H1 (cell line): ENCODE results near the gene LRRTM2. TPM values are rescaled to one million over a fixed set of nuclear protein-coding genes. Genes with fewer than 3 reads are reported as not detected.

Source experiments
- CTCF ChIA-PET: fragments of 300-600 bp; sonication (Branson Sonifier 250); formaldehyde crosslinking; loops from one replicate; lab custom pipeline; 2021; ENCODE audit not compliant: partially characterized antibody; lab: Charles Lee
- POLR2A ChIA-PET: fragments of 300-600 bp; sonication (Branson Sonifier 250); formaldehyde crosslinking; loops from one replicate; lab custom pipeline; 2021; ENCODE audit warnings: inconsistent platforms; ENCODE audit not compliant: partially characterized antibody; lab: Charles Lee
- DNase-seq, 2 experiments: peaks; one replicate each; pipeline versions ENCODE4 v3.0.0 to v3.0.0-alpha.2; 2010 to 2022; ENCODE audit warnings: low spot score in 2 of 2, low read depth in 1 of 2, mixed read lengths in 1 of 2
- FAIRE-seq: peaks from 2 replicates; lab custom pipeline; 2011; peaks lifted over from hg19 to GRCh38; lab: Jason Lieb, UNC
- H2AFZ ChIP-seq: 2 replicates; pipeline ENCODE4 v1.8.1; 2012; ENCODE audit warnings: low read length, inconsistent platforms
- H2AK5ac ChIP-seq: 2 replicates; pipeline ENCODE4 v1.6.1; 2013; ENCODE audit warnings: low read depth, low read length
- H2BK120ac ChIP-seq: replicated peaks from 2 replicates; pipeline ENCODE3; 2013; ENCODE audit warnings: low read depth, low read length, inconsistent platforms
- H2BK12ac ChIP-seq: 2 replicates; pipeline ENCODE4 v1.6.1; 2013; ENCODE audit warnings: low read depth, low read length
- H2BK15ac ChIP-seq: 2 replicates; pipeline ENCODE4 v1.6.1; 2013; ENCODE audit warnings: low read length
- H2BK20ac ChIP-seq: 2 replicates; pipeline ENCODE4 v1.6.1; 2013; ENCODE audit warnings: low read length
- H2BK5ac ChIP-seq: 2 replicates; pipeline ENCODE4 v1.6.1; 2013; ENCODE audit warnings: low read depth, low read length
- H3K14ac ChIP-seq: 2 replicates; pipeline ENCODE4 v1.6.1; 2013; ENCODE audit warnings: inconsistent platforms; ENCODE audit not compliant: insufficient read length
- H3K18ac ChIP-seq: 2 replicates; pipeline ENCODE4 v1.6.1; 2013; ENCODE audit warnings: low read length; ENCODE audit errors: extremely low read depth
- H3K23ac ChIP-seq: 2 replicates; pipeline ENCODE4 v1.6.1; 2013; ENCODE audit warnings: inconsistent platforms; ENCODE audit not compliant: insufficient read length
- H3K23me2 ChIP-seq: 2 replicates; pipeline ENCODE4 v1.6.1; 2013; ENCODE audit warnings: low read depth, low read length
- H3K27ac ChIP-seq: 2 replicates; pipeline ENCODE4 v1.6.1; 2011; ENCODE audit warnings: low read depth, low read length, inconsistent platforms
- H3K27me3 ChIP-seq, 4 experiments: replicated peaks in 1 of 4; 1 replicate in 1 of 4; 2 replicates in 3 of 4; pipeline versions ENCODE4 v1.6.1 to v1.8.1; 2011 to 2013; ENCODE audit warnings: low read length in 3 of 4, mild to moderate bottlenecking in 3 of 4, inconsistent platforms in 2 of 4, mixed read lengths in 2 of 4, moderate library complexity in 1 of 4; ENCODE audit not compliant: control insufficient read depth in 3 of 4, insufficient read depth in 3 of 4; ENCODE audit errors: extremely low read depth in 1 of 4
- H3K36me3 ChIP-seq, 4 experiments: 2 replicates each; pipeline versions ENCODE4 v1.6.1 to v1.8.1; 2011 to 2013; ENCODE audit warnings: mild to moderate bottlenecking in 4 of 4, low read length in 3 of 4, moderate library complexity in 2 of 4, control low read depth in 1 of 4, inconsistent platforms in 1 of 4; ENCODE audit not compliant: insufficient read depth in 4 of 4, control insufficient read depth in 2 of 4
- H3K4ac ChIP-seq: replicated peaks from 2 replicates; pipeline ENCODE3; 2013; ENCODE audit warnings: low read length, low read depth, mixed read lengths, inconsistent platforms; ENCODE audit not compliant: insufficient read length
- H3K4me1 ChIP-seq, 4 experiments: replicated peaks in 1 of 4; 1 replicate in 1 of 4; 2 replicates in 3 of 4; pipeline versions ENCODE4 v1.6.1 to v1.8.1; 2011 to 2013; ENCODE audit warnings: low read length in 3 of 4, inconsistent platforms in 2 of 4, mixed read lengths in 1 of 4; ENCODE audit not compliant: insufficient read depth in 4 of 4, control insufficient read depth in 3 of 4
- H3K4me2 ChIP-seq, 2 experiments: 2 replicates each; pipeline versions ENCODE4 v1.6.1 to v1.8.1; 2011 to 2013; ENCODE audit warnings: low read depth in 2 of 2, low read length in 2 of 2, control low read depth in 1 of 2, inconsistent platforms in 1 of 2, mild to moderate bottlenecking in 1 of 2; ENCODE audit not compliant: insufficient read depth in 1 of 2
- H3K4me3 ChIP-seq, 4 experiments: fragments of 200-600, 300-600 bp in 1 of 4; sonication (generic), shearing (Covaris generic), sonication (Bioruptor Twin) in 1 of 4; 2 replicates each; pipeline versions ENCODE4 v1.5.1 to v1.8.1; 2011 to 2016; ENCODE audit warnings: low read length in 4 of 4, low read depth in 3 of 4, control low read depth in 2 of 4, inconsistent platforms in 2 of 4, mild to moderate bottlenecking in 2 of 4, mixed read lengths in 1 of 4, moderate library complexity in 1 of 4; ENCODE audit not compliant: insufficient read depth in 2 of 4; ENCODE audit errors: extremely low read depth in 1 of 4
- H3K56ac ChIP-seq: replicated peaks from 2 replicates; pipeline ENCODE3; 2013; ENCODE audit warnings: low read depth, mild to moderate bottlenecking, mixed read lengths, low read length, inconsistent platforms; ENCODE audit not compliant: insufficient read length
- H3K79me1 ChIP-seq: 2 replicates; pipeline ENCODE4 v1.6.1; 2013; ENCODE audit warnings: low read depth, low read length, control low read depth
- H3K79me2 ChIP-seq, 2 experiments: 2 replicates each; pipeline versions ENCODE4 v1.6.1 to v1.8.1; 2012 to 2013; ENCODE audit warnings: low read length in 2 of 2, mild to moderate bottlenecking in 2 of 2, inconsistent platforms in 1 of 2; ENCODE audit not compliant: insufficient read depth in 2 of 2, control insufficient read depth in 1 of 2
- H3K9ac ChIP-seq, 4 experiments: replicated peaks in 1 of 4; 1 replicate in 1 of 4; 2 replicates in 3 of 4; pipeline versions ENCODE4 v1.6.1 to v1.8.1; 2011 to 2013; ENCODE audit warnings: low read depth in 3 of 4, low read length in 3 of 4, control low read depth in 2 of 4, mild to moderate bottlenecking in 2 of 4, moderate library complexity in 2 of 4, inconsistent platforms in 1 of 4; ENCODE audit errors: extremely low read depth in 1 of 4
- H3K9me3 ChIP-seq, 2 experiments: 2 replicates each; pipeline versions ENCODE4 v1.6.1 to v1.8.1; 2012 to 2013; ENCODE audit warnings: mild to moderate bottlenecking in 2 of 2, moderate library complexity in 2 of 2, control low read depth in 1 of 2, inconsistent platforms in 1 of 2, low read depth in 1 of 2, low read length in 1 of 2, mixed read lengths in 1 of 2; ENCODE audit not compliant: insufficient read depth in 2 of 2
- H4K20me1 ChIP-seq, 2 experiments: replicated peaks in 1 of 2; 2 replicates each; pipeline versions ENCODE3 to v1.8.1; 2011 to 2013; ENCODE audit warnings: inconsistent platforms in 2 of 2, low read length in 2 of 2, mild to moderate bottlenecking in 1 of 2; ENCODE audit not compliant: insufficient read depth in 2 of 2, control insufficient read depth in 1 of 2
- H4K5ac ChIP-seq: 2 replicates; pipeline ENCODE4 v1.6.1; 2013; ENCODE audit warnings: low read length, low read depth, mixed read lengths, inconsistent platforms; ENCODE audit not compliant: insufficient read length
- H4K8ac ChIP-seq: 2 replicates; pipeline ENCODE4 v1.8.0; 2013; ENCODE audit warnings: mild to moderate bottlenecking, moderate library complexity, low read length, inconsistent platforms; ENCODE audit not compliant: insufficient read depth; ENCODE audit errors: extremely low read depth
- H4K91ac ChIP-seq: replicated peaks from 2 replicates; pipeline ENCODE3; 2013; ENCODE audit warnings: low read length, mixed read lengths, inconsistent platforms; ENCODE audit not compliant: insufficient read length
- GABPA ChIP-seq: IDR thresholded peaks from 2 replicates; pipeline ENCODE4 v1.6.1; 2011; ENCODE audit warnings: mild to moderate bottlenecking, low read length, moderate library complexity, borderline replicate concordance; ENCODE audit not compliant: insufficient read depth
- WGBS, 2 experiments: shearing (Covaris generic) in 1 of 2; methylation state at CpG; one replicate each; pipeline versions ENCODE4 v1.1.6 to v1.1.7; 2013 to 2015; ENCODE audit warnings: low lambda C conversion rate in 2 of 2, mixed read lengths in 2 of 2, inconsistent platforms in 1 of 2, low coverage in 1 of 2, missing lambda C conversion rate in 1 of 2; ENCODE audit not compliant: insufficient replicate concordance in 2 of 2, insufficient coverage in 1 of 2, insufficient read length in 1 of 2; ENCODE audit errors: extremely low coverage in 1 of 2, missing lambda C conversion rate in 1 of 2; 5-methylcytosine and 5-hydroxymethylcytosine counted together
- long read RNA-seq, 2 experiments: library from RNA in 1 of 2; library from capped mRNA in 1 of 2; stranded (forward); transcript quantifications; one replicate each; pipeline ENCODE4 v2.0.0, GENCODE V29; 2021; ENCODE audit warnings: inconsistent platforms in 1 of 2
- polyA minus RNA-seq, 3 experiments: library from RNA; depleted of rRNA, polyadenylated mRNA; stranded (reverse); fragments of >200 nt; gene quantifications; 1 replicate in 2 of 3; 2 replicates in 1 of 3; pipeline ENCODE4 v1.2.3, GENCODE V29; 2011
- polyA plus RNA-seq, 7 experiments: library from polyadenylated mRNA; depleted of rRNA in 3 of 7; stranded (reverse) in 5 of 7; unstranded in 2 of 7; fragments of >200 nt in 5 of 7; fragments of 200-250 nt in 2 of 7; gene quantifications; 1 replicate in 5 of 7; 2 replicates in 1 of 7; 4 replicates in 1 of 7; pipeline versions ENCODE4 v1.2.1 to v1.2.3, GENCODE V29; 2011 to 2013; ENCODE audit warnings: missing spikeins in 2 of 7, mixed read lengths in 2 of 7
- total RNA-seq: library from RNA; stranded (reverse); fragmentation: NEBNext Ultra II Directional; extraction: Animal tissue kit (Norgen Biotek cat#: 25700); gene quantifications from 2 replicates; pipeline ENCODE4 v1.2.1, GENCODE V29; 2021

Gene LRRTM2
- total RNA-seq (not detected in 2 replicates), polyA plus RNA-seq (2011; rRNA removed) (not detected in 2 replicates), polyA minus RNA-seq (2011; rRNA and poly(A)+ RNA removed) (not detected in 2 replicates)
- polyA plus RNA-seq (2011; cell fraction: cytosol; rRNA removed) = not detected
- polyA plus RNA-seq (2011; cell fraction: nucleus; rRNA removed) = 0.07 TPM
- polyA plus RNA-seq (2012, experiment 1 of 2) = not detected in 4 replicates
- not detected for polyA plus RNA-seq (2012, experiment 2 of 2)
- not detected for polyA plus RNA-seq (2013, experiment 1 of 2)
- not detected for polyA plus RNA-seq (2013, experiment 2 of 2)
- not detected for polyA minus RNA-seq (2011; cell fraction: cytosol; rRNA and poly(A)+ RNA removed)
- polyA minus RNA-seq (2011; cell fraction: nucleus; rRNA and poly(A)+ RNA removed) = not detected
- long read RNA-seq, experiment 1 = 0 reads
- long read RNA-seq, experiment 2 = 0 reads

- Histone ChIP-seq H3K79me1 (no peaks in the 10 kb centered on the region; the same call in 1 of the 2 replicates), H2BK5ac (no peak within 1 kb of the TSS), H3K9ac (no peak within 1 kb of the TSS), H2AFZ (no peak within 1 kb of the TSS), H3K79me2 (peaks cover 0 to 87% of the 10 kb centered on the region in 2 experiments), H4K91ac (no peak within 1 kb of the TSS), H2AK5ac (no peak within 1 kb of the TSS), H3K4me3 (no peak within 1 kb of the TSS; a peak in 1 of 8 replicates), H2BK120ac (no peak within 1 kb of the TSS), H4K20me1 (no peaks in the 10 kb centered on the region), H3K9me3 (no peaks in the 10 kb centered on the region), H3K18ac (no peak within 1 kb of the TSS), H4K8ac (no peak within 1 kb of the TSS; the same call in 1 of the 2 replicates), H3K27me3 (no peaks in the 10 kb centered on the region), H2BK20ac (no peak within 1 kb of the TSS), H3K4me2 (no peak within 1 kb of the TSS; a peak in 1 of 4 replicates), H3K14ac (no peak within 1 kb of the TSS), H3K36me3 (no peaks in the 10 kb centered on the region), H3K4ac (no peak within 1 kb of the TSS), H3K56ac (no peak within 1 kb of the TSS), H2BK12ac (no peak within 1 kb of the TSS), H3K27ac (no peak within 1 kb of the TSS), H3K4me1 (peaks cover 3 to 26% (median 23%) of the 10 kb centered on the region in 4 experiments; a peak in 5 of 7 replicates), H2BK15ac (no peak within 1 kb of the TSS), H3K23me2 (no peaks in the 10 kb centered on the region), H3K23ac (no peak within 1 kb of the TSS), H4K5ac (no peak within 1 kb of the TSS)
- WGBS, 2 experiments = 89% methylated on average over 18 of the region's 18 CpGs; no CpG with 5 or more reads in 1 of the 2 experiments
- TF ChIP-seq GABPA = no peak
- FAIRE-seq (no peak), DNase-seq (no peak)
- POLR2A ChIA-PET = interaction anchor here (1.1 kb wide), 1 partner anchor 9 kb away, joined by 3 read pairs; no protein-coding TSS in a partner anchor
- CTCF ChIA-PET = interaction anchor here (1.1 to 3.2 kb wide), 7 partner anchors 8 to 242 kb away, joined by 3 to 11 read pairs (median 5); no protein-coding TSS in a partner anchor
These were observed at the start of gene LRRTM2 for GRCh38 chr5:138874771-138875551. Gene LRRTM2 (minus strand): TSS chr5:138875335. CDS start chr5:138874911, 424 bp downstream.
